Naive B cell (primary cell): Measurements from ENCODE around the gene LTBP1. TPM values are rescaled to one million over a fixed set of nuclear protein-coding genes. Genes with fewer than 3 reads are reported as not detected.
A peak's percentile ranks its signal among the peaks of the same experiment; 100 is the strongest.
"Not testable (repeated sequence)": the region's sequence is repeated elsewhere in the genome, so short reads cannot be mapped to it uniquely, and the experiment has no call there.

Experiments used
- ATAC-seq, 2 donors: fragments of 150-1000 bp; cut with Tn5 transposase; 2 replicates each; pipeline ENCODE4 v1.10.0; 2021; ENCODE audit warnings: low read depth in 2 of 2, mild to moderate bottlenecking in 2 of 2, moderate library complexity in 2 of 2
- DNase-seq: peaks from one replicate; pipeline ENCODE4 v3.0.0; 2022
- H3K27ac Mint-ChIP-seq, 6 donors: one replicate each; pipeline ENCODE4 v1.8.0; 2020 to 2022; ENCODE audit warnings: mild to moderate bottlenecking in 6 of 6, mixed read lengths in 6 of 6, moderate library complexity in 5 of 6, inconsistent platforms in 2 of 6
- H3K27me3 Mint-ChIP-seq, 3 donors: one replicate each; pipeline ENCODE4 v1.8.0; 2021 to 2022; ENCODE audit warnings: mixed read lengths in 3 of 3, mild to moderate bottlenecking in 1 of 3
- H3K36me3 Mint-ChIP-seq, 2 donors: one replicate each; pipeline ENCODE4 v1.8.0; 2020 to 2022; ENCODE audit warnings: mixed read lengths in 2 of 2, inconsistent platforms in 1 of 2, mild to moderate bottlenecking in 1 of 2
- H3K4me1 Mint-ChIP-seq, 3 donors: one replicate each; pipeline ENCODE4 v1.8.0; 2020 to 2022; ENCODE audit warnings: mixed read lengths in 3 of 3, inconsistent platforms in 1 of 3, mild to moderate bottlenecking in 1 of 3, moderate library complexity in 1 of 3
- H3K4me3 Mint-ChIP-seq, 8 donors: one replicate each; pipeline ENCODE4 v1.8.0; 2020 to 2022; ENCODE audit warnings: mild to moderate bottlenecking in 8 of 8, mixed read lengths in 8 of 8, moderate library complexity in 8 of 8, inconsistent platforms in 2 of 8
- H3K9me3 Mint-ChIP-seq, 7 donors: one replicate each; pipeline ENCODE4 v1.8.0; 2020 to 2022; ENCODE audit warnings: mixed read lengths in 7 of 7, mild to moderate bottlenecking in 5 of 7, inconsistent platforms in 2 of 7, moderate library complexity in 1 of 7
- polyA plus RNA-seq, 6 donors: library from polyadenylated mRNA; unstranded; fragments of 300-500 nt; fragmentation: Illumina TruSeq; gene quantifications; one replicate each; pipeline ENCODE4 v1.2.3, GENCODE V29; 2021; ENCODE audit warnings: low read depth in 6 of 6

The LTBP1 gene
- polyA plus RNA-seq, 6 donors from 2014 or later, result 0.43 to 2.0 (median 0.92) TPM; not detected in 1

GRCh38 chr2:32952761-32953476 lies 6.2 kb downstream of the LTBP1 start:
- Mint-ChIP-seq H3K36me3 (no peaks in the 10 kb centered on the region), H3K27me3 (peaks cover 43 to 58% (median 46%) of the 10 kb centered on the region in 3 donors), H3K4me3 (peak overlapping the region in 1 of 8 donors; percentile 41), H3K4me1 (peaks cover 9 to 24% (median 16%) of the 10 kb centered on the region in 3 donors), H3K27ac (no peak overlapping the region), H3K9me3 (peaks cover 0 to 2% (median 0%) of the 10 kb centered on the region in 7 donors)
- ATAC-seq, result no peak
- no peak for DNase-seq

- DNase-seq, result no peak
- no peak for ATAC-seq
- Mint-ChIP-seq H3K9me3 (peaks cover 0 to 2% (median 0%) of the 10 kb centered on the region in 7 donors), H3K4me3 (no peak overlapping the region), H3K27me3 (peaks cover 43 to 57% (median 45%) of the 10 kb centered on the region in 3 donors), H3K36me3 (no peaks in the 10 kb centered on the region), H3K27ac (no peak overlapping the region), H3K4me1 (peaks cover 5 to 18% (median 16%) of the 10 kb centered on the region in 3 donors)
These were observed 7.5 kb downstream of the LTBP1 start for GRCh38 chr2:32954206-32954605.

GRCh38 chr2:32958821-32959220 lies 12.1 kb downstream of the LTBP1 start:
- Mint-ChIP-seq H3K27ac (no peak overlapping the region), H3K4me3 (no peak overlapping the region), H3K36me3 (no peaks in the 10 kb centered on the region), H3K9me3 (peaks cover 0 to 2% (median 0%) of the 10 kb centered on the region in 7 donors), H3K4me1 (no peaks in the 10 kb centered on the region), H3K27me3 (peaks cover 36 to 42% (median 42%) of the 10 kb centered on the region in 3 donors)
- ATAC-seq (no peak), DNase-seq (no peak)

- Mint-ChIP-seq H3K9me3 (no peaks in the 10 kb centered on the region), H3K4me3 (no peak overlapping the region), H3K27ac (no peak overlapping the region), H3K36me3 (no peaks in the 10 kb centered on the region), H3K27me3 (peaks cover 32 to 36% (median 36%) of the 10 kb centered on the region in 3 donors), H3K4me1 (no peaks in the 10 kb centered on the region)
- DNase-seq (no peak), ATAC-seq (no peak)
These were observed 13.5 kb downstream of the LTBP1 start for GRCh38 chr2:32960238-32960637.

GRCh38 chr2:32960647-32961403 lies 14.1 kb downstream of the LTBP1 start:
- no peaks in the 10 kb centered on the region for H3K4me1 Mint-ChIP-seq
- no peaks in the 10 kb centered on the region for H3K9me3 Mint-ChIP-seq
- H3K27ac Mint-ChIP-seq, result no peak overlapping the region
- ATAC-seq (no peak), DNase-seq (no peak)
- no peak overlapping the region for H3K4me3 Mint-ChIP-seq
- no peaks in the 10 kb centered on the region for H3K36me3 Mint-ChIP-seq
- H3K27me3 Mint-ChIP-seq, result peaks cover 36 to 38% (median 36%) of the 10 kb centered on the region in 3 donors

GRCh38 chr2:32962690-32963089 lies 15.9 kb downstream of the LTBP1 start:
- H3K36me3 Mint-ChIP-seq, result no peaks in the 10 kb centered on the region
- ATAC-seq, result no peak
- H3K27ac Mint-ChIP-seq, result no peak overlapping the region
- peaks cover 21 to 27% (median 24%) of the 10 kb centered on the region in 3 donors for H3K27me3 Mint-ChIP-seq
- H3K9me3 Mint-ChIP-seq, result no peaks in the 10 kb centered on the region
- H3K4me1 Mint-ChIP-seq, result peaks cover 0 to 4% (median 0%) of the 10 kb centered on the region in 3 donors
- H3K4me3 Mint-ChIP-seq, result no peak overlapping the region
- no peak for DNase-seq

GRCh38 chr2:32963941-32964340 lies 17.2 kb downstream of the LTBP1 start:
- H3K36me3 Mint-ChIP-seq, result no peaks in the 10 kb centered on the region
- no peak for DNase-seq
- H3K27me3 Mint-ChIP-seq, result peaks cover 11 to 15% (median 12%) of the 10 kb centered on the region in 3 donors
- H3K9me3 Mint-ChIP-seq, result peaks cover 0 to 2% (median 0%) of the 10 kb centered on the region in 7 donors
- H3K4me3 Mint-ChIP-seq, result no peak overlapping the region
- no peak for ATAC-seq
- H3K27ac Mint-ChIP-seq, result peak overlapping the region in 1 of 6 donors; percentile 77
- H3K4me1 Mint-ChIP-seq, result peaks cover 0 to 4% (median 0%) of the 10 kb centered on the region in 3 donors

- DNase-seq, result no peak
- Mint-ChIP-seq H3K27me3 (peaks cover 0 to 15% (median 12%) of the 10 kb centered on the region in 3 donors), H3K36me3 (no peaks in the 10 kb centered on the region), H3K4me3 (no peak overlapping the region), H3K27ac (peak overlapping the region in 1 of 6 donors; percentile 28), H3K4me1 (peaks cover 0 to 4% (median 0%) of the 10 kb centered on the region in 3 donors), H3K9me3 (peaks cover 0 to 16% (median 7%) of the 10 kb centered on the region in 7 donors)
- no peak for ATAC-seq
These were observed 18.9 kb downstream of the LTBP1 start for GRCh38 chr2:32965523-32966171.

GRCh38 chr2:32969444-32970162 lies 22.9 kb downstream of the LTBP1 start:
- H3K36me3 Mint-ChIP-seq, result peaks cover 0 to 7% of the 10 kb centered on the region in 2 donors
- H3K9me3 Mint-ChIP-seq, result peaks cover 2 to 27% (median 19%) of the 10 kb centered on the region in 7 donors
- peaks cover 0 to 4% (median 0%) of the 10 kb centered on the region in 3 donors for H3K4me1 Mint-ChIP-seq
- H3K4me3 Mint-ChIP-seq, result no peak overlapping the region
- DNase-seq (no peak), ATAC-seq (no peak)
- peaks cover 12 to 23% (median 13%) of the 10 kb centered on the region in 3 donors for H3K27me3 Mint-ChIP-seq
- peak overlapping the region in 1 of 6 donors; percentile 46 for H3K27ac Mint-ChIP-seq

- H3K9me3 Mint-ChIP-seq, result peaks cover 12 to 42% (median 26%) of the 10 kb centered on the region in 7 donors
- not testable (repeated sequence) for H3K4me1 Mint-ChIP-seq, H3K27ac Mint-ChIP-seq, H3K4me3 Mint-ChIP-seq, ATAC-seq, DNase-seq
- peaks cover 3 to 37% (median 13%) of the 10 kb centered on the region in 3 donors for H3K27me3 Mint-ChIP-seq
- H3K36me3 Mint-ChIP-seq, result peaks cover 0 to 10% of the 10 kb centered on the region in 2 donors
These were observed 27.0 kb downstream of the LTBP1 start for GRCh38 chr2:32973772-32974171.

GRCh38 chr2:32976409-32977063 lies 29.8 kb downstream of the LTBP1 start:
- no peak overlapping the region for H3K4me3 Mint-ChIP-seq
- H3K4me1 Mint-ChIP-seq, result no peaks in the 10 kb centered on the region
- ATAC-seq, result no peak
- DNase-seq, result no peak
- H3K27me3 Mint-ChIP-seq, result peaks cover 4 to 34% (median 24%) of the 10 kb centered on the region in 3 donors
- H3K27ac Mint-ChIP-seq, result no peak overlapping the region
- peaks cover 7 to 27% (median 21%) of the 10 kb centered on the region in 7 donors for H3K9me3 Mint-ChIP-seq
- H3K36me3 Mint-ChIP-seq, result peaks cover 0 to 10% of the 10 kb centered on the region in 2 donors

GRCh38 chr2:32977228-32977758 lies 30.5 kb downstream of the LTBP1 start:
- peaks cover 0 to 6% of the 10 kb centered on the region in 2 donors for H3K36me3 Mint-ChIP-seq
- no peak overlapping the region for H3K27ac Mint-ChIP-seq
- H3K27me3 Mint-ChIP-seq, result peaks cover 4 to 42% (median 26%) of the 10 kb centered on the region in 3 donors
- ATAC-seq (no peak), DNase-seq (no peak)
- H3K4me1 Mint-ChIP-seq, result no peaks in the 10 kb centered on the region
- H3K9me3 Mint-ChIP-seq, result peaks cover 7 to 34% (median 21%) of the 10 kb centered on the region in 7 donors
- H3K4me3 Mint-ChIP-seq, result no peak overlapping the region
